RWPE1 (cell line): ENCODE data around the gene SYNGR2.
A peak's percentile ranks its signal among the peaks of the same experiment; 100 is the strongest.

ENCODE experiments used
- CTCF ChIA-PET: fragments of 350-600 bp; sonication (Branson Sonifier 250); formaldehyde crosslinking; extraction: SDS; loops from one replicate; lab custom pipeline; 2021; lab: Yijun Ruan, JAX
- POLR2A ChIA-PET: fragments of 400-600 bp; formaldehyde crosslinking; extraction: SDS; loops from one replicate; lab custom pipeline; 2020; ENCODE audit warnings: antibody characterized with exemption; ENCODE audit not compliant: low non-redundant PET; lab: Yijun Ruan, JAX
- DNase-seq: peaks from one replicate; pipeline ENCODE4 v3.0.0; 2012; ENCODE audit warnings: low spot score
- H3K27ac ChIP-seq: fragments of 450-650 bp; 2 replicates; pipeline ENCODE4 v1.5.1; 2017
- TF ChIP-seq, protein P1 (sequence below): fragments of 450-650 bp; conservative IDR thresholded peaks from 2 replicates; pipeline ENCODE4 v1.5.1; 2017; ENCODE audit warnings: low read depth, mild to moderate bottlenecking

SYNGR2 gene

DNA sequence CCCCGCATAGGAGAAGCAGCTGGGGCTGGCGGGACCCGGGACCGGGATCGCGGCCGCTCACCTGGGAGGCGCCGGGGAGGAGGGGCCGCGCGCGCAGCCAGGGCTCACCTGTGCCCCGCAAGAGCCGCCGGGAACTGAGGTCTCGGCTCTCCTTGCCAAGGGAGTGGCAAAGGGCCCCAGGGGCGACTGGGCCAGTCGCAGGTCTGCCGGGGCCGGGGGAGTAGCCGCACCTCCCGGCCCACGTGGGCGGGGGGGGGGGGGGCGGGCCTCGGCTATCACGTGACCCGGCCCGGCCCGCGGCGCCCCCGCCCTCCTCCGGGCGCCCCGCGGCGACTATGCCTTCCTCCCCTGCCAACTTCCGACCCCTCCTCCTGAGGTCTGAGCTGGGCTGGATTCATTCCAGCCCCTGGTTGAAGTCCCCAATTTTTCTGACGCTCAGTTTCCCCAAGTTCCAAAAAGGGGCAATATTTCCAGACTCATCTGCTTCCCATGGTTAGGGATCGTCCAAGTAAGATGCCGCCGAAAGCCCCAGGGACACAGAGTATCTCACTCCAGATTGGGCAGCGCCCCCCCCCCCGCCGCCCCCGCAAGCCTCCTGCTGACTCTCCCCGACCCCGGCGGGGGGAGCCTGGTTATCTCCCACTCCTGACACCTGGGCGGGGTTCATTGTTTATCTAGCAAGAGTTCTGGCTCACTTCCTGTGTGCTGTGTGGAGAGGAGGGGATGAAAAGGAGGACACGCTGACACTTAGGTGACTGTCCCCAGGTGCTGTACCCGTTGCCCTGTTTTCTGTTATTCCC is 39.6 kb upstream of the SYNGR2 start, which contains the start of gene TMC6:
Gene TMC6 (minus strand): TSS at position 205 of the 800 bp plus-strand sequence. CDS start 1,923 bp downstream, outside the sequence.
- ChIA-PET POLR2A (interaction anchor here (0.6 to 0.9 kb wide), 4 partner anchors 40 to 91 kb away, joined by 3 to 4 read pairs (median 3); no protein-coding TSS in a partner anchor), CTCF (interaction anchor here (0.7 to 1.6 kb wide), 3 partner anchors 10 to 48 kb away, joined by 3 to 6 read pairs (median 5); no protein-coding TSS in a partner anchor)
- peak within 1 kb of the TSS; percentile 68 for H3K27ac ChIP-seq
- TF ChIP-seq, protein P1, sequence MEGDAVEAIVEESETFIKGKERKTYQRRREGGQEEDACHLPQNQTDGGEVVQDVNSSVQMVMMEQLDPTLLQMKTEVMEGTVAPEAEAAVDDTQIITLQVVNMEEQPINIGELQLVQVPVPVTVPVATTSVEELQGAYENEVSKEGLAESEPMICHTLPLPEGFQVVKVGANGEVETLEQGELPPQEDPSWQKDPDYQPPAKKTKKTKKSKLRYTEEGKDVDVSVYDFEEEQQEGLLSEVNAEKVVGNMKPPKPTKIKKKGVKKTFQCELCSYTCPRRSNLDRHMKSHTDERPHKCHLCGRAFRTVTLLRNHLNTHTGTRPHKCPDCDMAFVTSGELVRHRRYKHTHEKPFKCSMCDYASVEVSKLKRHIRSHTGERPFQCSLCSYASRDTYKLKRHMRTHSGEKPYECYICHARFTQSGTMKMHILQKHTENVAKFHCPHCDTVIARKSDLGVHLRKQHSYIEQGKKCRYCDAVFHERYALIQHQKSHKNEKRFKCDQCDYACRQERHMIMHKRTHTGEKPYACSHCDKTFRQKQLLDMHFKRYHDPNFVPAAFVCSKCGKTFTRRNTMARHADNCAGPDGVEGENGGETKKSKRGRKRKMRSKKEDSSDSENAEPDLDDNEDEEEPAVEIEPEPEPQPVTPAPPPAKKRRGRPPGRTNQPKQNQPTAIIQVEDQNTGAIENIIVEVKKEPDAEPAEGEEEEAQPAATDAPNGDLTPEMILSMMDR, result no peak
- peak; percentile 89 for DNase-seq

DNA sequence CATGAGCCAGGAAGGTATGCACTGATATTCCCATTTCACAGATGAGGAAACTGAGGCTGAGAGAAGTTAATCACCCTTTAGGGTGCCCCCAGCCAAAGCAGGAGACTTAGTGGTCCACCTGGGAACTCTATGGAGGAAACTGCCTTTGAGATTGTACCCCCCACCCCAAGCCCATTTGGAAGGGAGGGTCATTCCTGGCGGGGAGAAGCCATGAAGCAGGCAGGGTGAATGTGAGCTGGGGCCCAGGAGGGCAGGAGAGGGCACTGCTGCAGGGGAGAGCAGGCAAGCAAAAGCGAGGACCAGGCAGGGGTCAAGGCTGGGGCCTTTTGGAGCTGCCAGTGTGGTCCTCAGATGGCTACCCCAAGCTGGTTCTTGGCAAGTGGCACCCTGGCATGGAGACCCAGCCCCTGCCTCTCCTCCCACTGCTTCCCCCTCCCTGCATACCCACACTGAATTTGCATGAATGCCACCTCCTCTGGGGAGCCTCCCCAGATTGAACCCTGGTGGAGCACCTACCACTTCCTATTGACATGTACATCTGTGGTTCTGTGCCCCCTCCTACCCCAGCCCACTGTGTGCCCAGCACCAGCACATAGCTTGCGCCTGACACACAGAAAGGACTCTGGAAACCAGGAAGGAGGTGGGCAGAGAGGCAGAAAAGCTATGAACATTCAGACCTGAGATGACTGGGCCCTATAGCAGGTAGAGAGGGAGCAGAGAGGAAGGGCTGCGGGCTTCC is 38.9 kb upstream of the SYNGR2 start:
- DNase-seq, result no peak
- peak overlapping the region; percentile 68 for H3K27ac ChIP-seq
- CTCF ChIA-PET, result interaction anchor here (0.6 to 1.6 kb wide), 2 partner anchors 9 to 702 kb away, joined by 5 read pairs; no protein-coding TSS in a partner anchor
- POLR2A ChIA-PET, result interaction anchor here (0.6 kb wide), 1 partner anchor 62 kb away, joined by 3 read pairs; no protein-coding TSS in a partner anchor
- TF ChIP-seq, protein P1, result no peak

DNA sequence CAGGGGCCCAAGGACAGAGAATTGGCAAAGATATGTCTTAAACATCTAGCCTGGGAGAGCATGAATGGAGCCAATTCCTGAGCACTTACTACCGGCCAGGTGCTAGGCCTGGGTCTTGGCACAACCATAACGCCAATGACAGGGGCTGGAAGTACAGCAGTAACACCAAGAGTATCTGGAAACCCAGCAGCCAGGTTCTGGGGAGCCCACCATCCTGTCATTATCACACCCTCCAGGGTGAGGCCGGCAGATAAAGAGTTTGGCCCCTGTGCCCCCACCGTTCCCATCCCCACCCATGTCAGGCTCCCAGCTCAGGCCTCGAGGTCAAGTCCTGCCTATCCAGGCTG is 38.3 kb upstream of the SYNGR2 start:
- H3K27ac ChIP-seq, result peak overlapping the region; percentile 68
- DNase-seq, result no peak
- ChIA-PET POLR2A (no interaction called here), CTCF (interaction anchor here (1.6 kb wide), 1 partner anchor 9 kb away, joined by 5 read pairs; no protein-coding TSS in a partner anchor)
- TF ChIP-seq, protein P1, result no peak

DNA sequence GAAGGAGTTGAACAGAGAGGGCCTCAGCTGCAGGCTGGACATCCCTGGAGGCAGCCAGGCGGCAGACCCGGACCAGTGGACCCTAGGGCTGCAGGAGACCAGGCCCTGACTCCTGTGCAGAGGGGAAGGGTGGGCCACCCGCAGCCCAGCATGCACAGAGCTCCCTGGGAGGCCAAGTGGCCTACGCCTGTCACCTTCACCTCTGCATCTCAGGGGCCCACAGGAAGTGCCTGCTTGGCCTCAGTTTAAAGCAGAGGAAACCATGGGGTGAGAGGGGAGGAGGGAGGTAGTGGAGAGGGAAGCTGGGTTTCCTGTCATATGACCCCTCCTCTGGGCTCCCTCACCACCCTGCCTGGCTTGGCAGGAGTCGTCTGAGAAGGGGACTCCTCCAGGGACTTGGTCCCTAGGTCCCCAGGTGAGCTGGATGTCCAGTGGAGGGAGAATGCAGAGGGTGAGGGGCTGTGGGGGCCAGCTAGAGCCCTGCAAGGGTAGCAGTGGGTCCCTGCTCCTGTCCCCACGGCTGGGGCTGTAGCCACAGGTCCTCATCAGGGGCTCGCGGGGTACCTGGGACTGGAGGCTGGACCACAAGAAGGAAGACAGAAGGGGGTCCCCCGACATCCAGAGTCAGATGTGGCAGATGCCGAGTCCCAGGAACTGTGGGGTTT is 37.8 kb upstream of the SYNGR2 start, which contains the start of gene TMC8:
Gene TMC8 (plus strand): TSS at position 335 of the 665 bp plus-strand sequence. CDS start 818 bp downstream, outside the sequence.
- no peak for DNase-seq
- POLR2A ChIA-PET, result no interaction called here
- TF ChIP-seq, protein P1, result no peak
- peak within 1 kb of the TSS; percentile 68 for H3K27ac ChIP-seq
- CTCF ChIA-PET, result interaction anchor here (0.5 to 1.6 kb wide), 2 partner anchors 8 to 29 kb away, joined by 3 to 5 read pairs; no protein-coding TSS in a partner anchor

DNA sequence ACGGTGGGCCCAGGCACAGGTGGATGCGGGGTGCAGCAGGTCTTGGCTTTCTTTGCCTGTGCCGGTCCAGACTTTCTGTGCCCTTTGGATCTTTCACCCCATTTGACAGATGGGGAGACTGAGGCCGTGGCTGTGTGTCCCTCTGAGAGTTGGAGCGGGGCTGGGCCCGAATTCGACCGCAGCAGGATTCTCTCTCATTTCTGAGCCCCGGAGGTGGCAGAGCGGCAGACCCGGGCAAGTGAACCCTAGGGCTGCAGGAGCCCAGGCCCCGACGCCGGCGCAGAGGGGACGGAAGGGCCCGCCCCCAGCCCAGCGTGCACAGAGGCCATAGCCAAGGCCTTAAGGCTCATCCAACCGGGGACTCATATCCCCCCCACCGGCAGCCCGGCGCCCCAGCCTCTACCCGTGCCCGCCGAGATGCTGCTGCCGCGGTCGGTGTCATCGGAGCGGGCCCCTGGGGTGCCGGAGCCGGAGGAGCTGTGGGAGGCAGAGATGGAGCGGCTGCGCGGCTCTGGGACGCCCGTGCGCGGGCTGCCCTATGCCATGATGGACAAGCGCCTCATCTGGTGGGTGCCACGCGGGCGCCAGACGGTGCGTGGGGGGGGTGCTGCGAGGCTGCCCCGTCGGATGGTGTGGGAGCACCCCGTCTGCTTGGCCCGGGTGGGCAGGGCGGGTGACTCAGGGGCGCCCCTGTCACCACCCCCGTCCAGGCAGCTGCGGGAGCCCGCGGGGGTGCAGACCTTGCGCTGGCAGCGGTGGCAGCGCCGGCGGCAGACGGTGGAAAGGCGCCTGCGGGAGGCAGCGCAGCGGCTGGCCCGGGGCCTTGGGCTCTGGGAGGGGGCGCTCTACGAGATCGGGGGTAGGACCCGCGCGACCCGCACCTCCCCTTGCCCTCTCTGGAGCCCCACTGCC is 37.0 kb upstream of the SYNGR2 start:
- ChIA-PET CTCF (interaction anchor here (0.5 to 1.0 kb wide), 2 partner anchors 28 to 55 kb away, joined by 3 to 5 read pairs; partner anchors contain the start of gene TK1), POLR2A (no interaction called here)
- TF ChIP-seq, protein P1, result no peak
- peak overlapping the region; percentile 44; the same call in 1 of the 2 replicates for H3K27ac ChIP-seq
- DNase-seq, result no peak
